OCI-LY7 (cell line): Measurements from ENCODE around the gene DLGAP1. TPM values are rescaled to one million over a fixed set of nuclear protein-coding genes. Genes with fewer than 3 reads are reported as not detected.

Experiments used
- BruUV-seq: library from RNA; stranded (reverse); fragments of 400-500 nt; replicated peaks from 2 replicates; lab custom pipeline; 2021; lab: Mats Ljungman, UMichigan
- CTCF ChIA-PET: fragments of 300-600 bp; sonication (Branson Sonifier 250); formaldehyde crosslinking; loops from one replicate; lab custom pipeline; 2022; ENCODE audit warnings: antibody characterized with exemption; ENCODE audit not compliant: unreplicated experiment; lab: Charles Lee
- POLR2A ChIA-PET: fragments of 300-600 bp; sonication (Branson Sonifier 250); formaldehyde crosslinking; loops from one replicate; lab custom pipeline; 2022; ENCODE audit warnings: antibody characterized with exemption; lab: Charles Lee
- DNase-seq: peaks from one replicate; pipeline ENCODE4 v3.0.0-alpha.2; 2015; ENCODE audit warnings: low spot score
- H2AFZ ChIP-seq: fragments of 200-600 bp; sonication (generic), shearing (Covaris generic); 2 replicates; pipeline ENCODE4 v1.6.1; 2014; ENCODE audit warnings: mild to moderate bottlenecking, antibody characterized with exemption, low read length, moderate library complexity
- H3K27ac ChIP-seq: fragments of 200-600 bp; sonication (generic); 2 replicates; pipeline ENCODE4 v1.5.1; 2014; ENCODE audit warnings: mixed run types, low read depth, mild to moderate bottlenecking, moderate library complexity, low read length, inconsistent platforms; ENCODE audit not compliant: poor library complexity, severe bottlenecking
- H3K36me3 ChIP-seq: fragments of 200-600 bp; sonication (generic); 2 replicates; pipeline ENCODE4 v1.6.1; 2014; ENCODE audit warnings: mild to moderate bottlenecking, antibody characterized with exemption, low read length, moderate library complexity, mixed read lengths; ENCODE audit not compliant: insufficient read depth
- H3K4me1 ChIP-seq: fragments of 200-600 bp; sonication (generic); 2 replicates; pipeline ENCODE4 v1.5.1; 2014; ENCODE audit warnings: mild to moderate bottlenecking, low read length; ENCODE audit not compliant: insufficient read depth, poor library complexity, severe bottlenecking
- H3K4me2 ChIP-seq: fragments of 200-600 bp; sonication (generic); 2 replicates; pipeline ENCODE4 v1.6.1; 2014; ENCODE audit warnings: mild to moderate bottlenecking, low read length
- H3K4me3 ChIP-seq: fragments of 200-600 bp; sonication (generic); 2 replicates; pipeline ENCODE4 v1.5.1; 2014; ENCODE audit warnings: mild to moderate bottlenecking, low read depth, low read length; ENCODE audit not compliant: poor library complexity, severe bottlenecking
- H3K79me2 ChIP-seq: fragments of 200-600 bp; sonication (generic); 2 replicates; pipeline ENCODE4 v1.6.1; 2016; ENCODE audit warnings: low read depth, mild to moderate bottlenecking, low read length, moderate library complexity, mixed read lengths; ENCODE audit not compliant: insufficient read depth
- H3K9me2 ChIP-seq: fragments of 200-600 bp; sonication (generic); 2 replicates; pipeline ENCODE4 v1.6.1; 2016; ENCODE audit warnings: mild to moderate bottlenecking, low read length, mixed read lengths; ENCODE audit not compliant: insufficient read depth
- H3K9me3 ChIP-seq: fragments of 200-600 bp; sonication (generic); 2 replicates; pipeline ENCODE4 v1.6.1; 2014; ENCODE audit warnings: mild to moderate bottlenecking, mixed run types, low read length, mixed read lengths
- H4K20me1 ChIP-seq: fragments of 200-600 bp; sonication (generic); 2 replicates; pipeline ENCODE4 v1.6.1; 2014; ENCODE audit warnings: mild to moderate bottlenecking, antibody characterized with exemption, low read length, moderate library complexity, mixed read lengths; ENCODE audit not compliant: insufficient read depth
- CTCF ChIP-seq: fragments of 200-600 bp; sonication (generic); conservative IDR thresholded peaks from 2 replicates; pipeline ENCODE4 v1.5.1; 2014; ENCODE audit warnings: mild to moderate bottlenecking, antibody characterized with exemption, low read length, moderate library complexity, mixed read lengths
- EZH2phosphoT487 ChIP-seq: fragments of 200-600 bp; sonication (generic); IDR thresholded peaks from 2 replicates; pipeline ENCODE4 v1.6.1; 2018; ENCODE audit warnings: low read depth, borderline replicate concordance, mild to moderate bottlenecking, mixed run types, antibody characterized with exemption, low read length, moderate library complexity, mixed read lengths
- intact Hi-C: fragments of 100-400 bp; cut with micrococcal nuclease; formaldehyde crosslinking; loops from one replicate; pipeline ENCODE4 v1.10.0; 2022; ENCODE audit not compliant: unreplicated experiment
- total RNA-seq, 2 experiments: library from RNA; depleted of rRNA in 1 of 2; stranded (reverse); fragments of >200 nt in 1 of 2; shearing (Covaris generic) in 1 of 2; gene quantifications; 2 replicates each; pipeline ENCODE4 v1.2.3, GENCODE V29; 2014 to 2022

The DLGAP1 gene
- total RNA-seq, 2 experiments from 2014 or later: 0.22 TPM; not detected in 1

GRCh38 chr18:4224031-4224704 lies 230.9 kb downstream of the DLGAP1 start:
- CTCF ChIA-PET: no interaction called here
- TF ChIP-seq CTCF (no peak), EZH2phosphoT487 (no peak)

GRCh38 chr18:4211111-4211837 lies 243.8 kb downstream of the DLGAP1 start:
- Histone ChIP-seq H3K9me2 (no peaks in the 10 kb centered on the region), H3K4me2 (no peak overlapping the region), H2AFZ (no peak overlapping the region), H3K27ac (no peak overlapping the region), H3K4me1 (no peaks in the 10 kb centered on the region), H3K79me2 (no peaks in the 10 kb centered on the region), H3K9me3 (no peaks in the 10 kb centered on the region), H4K20me1 (no peaks in the 10 kb centered on the region), H3K4me3 (no peak overlapping the region), H3K36me3 (no peaks in the 10 kb centered on the region)
- intact Hi-C loops: no loop called here
- no peak for DNase-seq
- no TSS peak for BruUV-seq
- ChIA-PET CTCF (interaction anchor here (0.6 kb wide), 1 partner anchor 440 kb away, joined by 3 read pairs; no protein-coding TSS in a partner anchor), POLR2A (no interaction called here)
- TF ChIP-seq EZH2phosphoT487 (no peak), CTCF (no peak)

More at GRCh38 chr18:4224031-4224704, 230.9 kb downstream of the DLGAP1 start:
- H3K4me2 ChIP-seq: no peak overlapping the region
- no TSS peak for BruUV-seq
- no peak overlapping the region for H3K27ac ChIP-seq
- POLR2A ChIA-PET: interaction anchor here (0.5 to 1.0 kb wide), 2 partner anchors 11 to 70 kb away, joined by 3 read pairs; no protein-coding TSS in a partner anchor
- no peak for DNase-seq
- H3K36me3 ChIP-seq: no peaks in the 10 kb centered on the region
- no peak overlapping the region for H3K4me3 ChIP-seq
- no peak overlapping the region for H2AFZ ChIP-seq
- intact Hi-C loops: no loop called here
- no peaks in the 10 kb centered on the region for H3K4me1 ChIP-seq
- H3K79me2 ChIP-seq: no peaks in the 10 kb centered on the region
- no peaks in the 10 kb centered on the region for H3K9me3 ChIP-seq
- no peaks in the 10 kb centered on the region for H4K20me1 ChIP-seq
- H3K9me2 ChIP-seq: no peaks in the 10 kb centered on the region
